Measurements from ENCODE around the gene FRMD3. TPM values are rescaled to one million over a fixed set of nuclear protein-coding genes. Genes with fewer than 3 reads are reported as not detected.

Gene FRMD3
- total RNA-seq, 1 experiment from 2014 or later: 0.55 TPM

- Histone ChIP-seq H2BK15ac (ENCODE audit: low read depth, low read length) (no peak overlapping the region), H3K9me3 (ENCODE audit: control insufficient read depth, low read depth, low read length) (no peaks in the 10 kb centered on the region), H4K20me1 (ENCODE audit: control insufficient read depth, insufficient read depth, insufficient read length) (no peaks in the 10 kb centered on the region), H4K91ac (ENCODE audit: insufficient read length, low read depth, low read length) (no peak overlapping the region), H3K4me2 (ENCODE audit: insufficient read depth, insufficient read length, low read length) (no peak overlapping the region), H3K79me2 (ENCODE audit: insufficient read depth, low read length) (no peaks in the 10 kb centered on the region), H3K27me3 (ENCODE audit: insufficient read depth, low read length) (no peaks in the 10 kb centered on the region), H3K27ac (ENCODE audit: insufficient read length, low read depth, low read length) (no peak overlapping the region), H3T11ph (ENCODE audit: low read length) (no peak overlapping the region), H2BK120ac (ENCODE audit: low read depth, low read length, poor library complexity, severe bottlenecking) (no peak overlapping the region), H2BK20ac (ENCODE audit: low read depth, low read length, poor library complexity, severe bottlenecking) (no peak overlapping the region), H3K23ac (ENCODE audit: insufficient read length, low read depth, low read length) (no peak overlapping the region), H3K14ac (ENCODE audit: insufficient read depth, low read length) (no peak overlapping the region), H3K79me1 (ENCODE audit: insufficient read depth, low read depth, low read length, poor library complexity, severe bottlenecking) (no peaks in the 10 kb centered on the region), H2BK5ac (ENCODE audit: insufficient read length, low read length) (no peak overlapping the region), H3K4me1 (ENCODE audit: insufficient read depth, low read length) (no peaks in the 10 kb centered on the region), H3K56ac (ENCODE audit: insufficient read length, low read depth, low read length) (no peak overlapping the region), H2AFZ (ENCODE audit: low read length) (no peak overlapping the region), H3K4ac (ENCODE audit: low read depth, low read length) (no peak overlapping the region), H3K18ac (ENCODE audit: insufficient read length, low read depth, low read length) (no peak overlapping the region), H3K23me2 (ENCODE audit: insufficient read length, low read depth, low read length, poor library complexity, severe bottlenecking) (no peaks in the 10 kb centered on the region), H2BK12ac (ENCODE audit: insufficient read length, low read depth, low read length) (no peak overlapping the region), H3K9ac (ENCODE audit: extremely low read depth, insufficient read length, low read length) (no peak overlapping the region), H4K8ac (replicated peaks; ENCODE audit: insufficient read length, low read depth, low read length) (no peak overlapping the region), H4K5ac (ENCODE audit: insufficient read length, low read depth, low read length) (no peak overlapping the region), H2AK5ac (ENCODE audit: insufficient read length, low read length) (no peak overlapping the region)
- H3K27ac Mint-ChIP-seq: no peak overlapping the region; a peak in 1 of 7 replicates
- H3K9me3 Mint-ChIP-seq: no peaks in the 10 kb centered on the region
- no CpG with 5 or more reads among the region's 3 CpGs for WGBS (ENCODE audit: extremely low coverage, insufficient read length, low lambda C conversion rate)
- H3K4me1 Mint-ChIP-seq: peaks cover 9 to 10% of the 10 kb centered on the region in 2 experiments
- DNase-seq: no peak
- H3K27me3 Mint-ChIP-seq (ENCODE audit: low read depth): no peaks in the 10 kb centered on the region
- TF ChIP-seq CTCF (conservative IDR thresholded peaks at IDR 0.05): no peak
- H3K4me3 Mint-ChIP-seq: no peak overlapping the region
- H3K36me3 Mint-ChIP-seq (ENCODE audit: insufficient read depth in 1 of 3, low read depth in 3 of 3): no peaks in the 10 kb centered on the region
Observed at GRCh38 chr9:83342006-83342405, 196.2 kb downstream of the FRMD3 start.

Data from H9 (cell line).